GM18511 (cell line): ENCODE results near the gene TAOK2.

ENCODE experiments used
- ATAC-seq: cut with Tn5 transposase; IDR thresholded peaks from one replicate; pipeline ENCODE4 v1.9.1; 2021; ENCODE audit warnings: mild to moderate bottlenecking, moderate library complexity; ENCODE audit not compliant: unreplicated experiment

TAOK2 gene

DNA sequence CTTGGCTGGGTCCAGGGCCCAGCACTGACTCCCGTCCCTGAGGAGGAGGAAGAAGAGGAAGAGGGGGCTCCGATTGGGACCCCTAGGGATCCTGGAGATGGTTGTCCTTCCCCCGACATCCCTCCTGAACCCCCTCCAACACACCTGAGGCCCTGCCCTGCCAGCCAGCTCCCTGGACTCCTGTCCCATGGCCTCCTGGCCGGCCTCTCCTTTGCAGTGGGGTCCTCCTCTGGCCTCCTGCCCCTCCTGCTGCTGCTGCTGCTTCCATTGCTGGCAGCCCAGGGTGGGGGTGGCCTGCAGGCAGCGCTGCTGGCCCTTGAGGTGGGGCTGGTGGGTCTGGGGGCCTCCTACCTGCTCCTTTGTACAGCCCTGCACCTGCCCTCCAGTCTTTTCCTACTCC is 13.3 kb downstream of the TAOK2 start:
- ATAC-seq = no peak

GRCh38 chr16:29987371-29988085 is 13.9 kb downstream of the TAOK2 start:
- ATAC-seq = no peak

DNA sequence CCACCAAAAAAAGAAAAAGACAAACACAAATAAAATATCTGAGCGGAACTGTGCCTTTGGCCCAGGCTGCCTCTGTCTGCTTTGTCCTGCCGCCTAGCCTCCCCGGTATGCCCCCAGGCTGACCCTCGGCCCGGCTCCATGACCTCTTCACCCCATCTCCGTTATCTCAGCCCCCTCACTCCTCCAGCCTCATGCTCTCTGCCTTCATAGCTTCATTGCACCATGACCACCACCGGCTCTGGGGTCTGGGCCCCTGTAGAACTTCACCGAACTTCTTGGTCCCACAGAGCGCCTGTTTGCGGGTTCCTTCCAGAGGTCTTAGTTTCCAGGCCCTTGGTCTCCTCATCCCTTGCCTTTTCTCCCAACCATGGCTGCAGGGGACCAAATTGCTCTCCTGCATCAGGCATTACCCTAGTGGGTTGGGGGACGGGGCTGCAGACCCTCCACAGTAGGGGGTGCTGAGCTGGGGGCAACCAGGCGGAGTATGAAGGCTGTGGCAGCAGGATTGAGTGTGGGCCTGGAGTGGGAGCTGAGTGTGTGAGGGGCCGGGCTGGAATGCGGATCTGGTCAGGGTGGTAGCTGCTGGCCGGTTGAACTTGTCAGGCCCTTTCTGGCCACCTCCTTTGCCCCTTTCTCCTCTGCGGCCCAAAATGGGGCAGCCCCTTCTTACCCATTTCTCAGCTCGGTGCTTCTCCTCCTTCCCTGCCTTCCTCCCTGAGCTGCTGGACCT is 14.8 kb downstream of the TAOK2 start:
- ATAC-seq = no peak

- ATAC-seq = no peak
Observed at GRCh38 chr16:29989111-29989858, 15.6 kb downstream of the TAOK2 start.

GRCh38 chr16:29990034-29990433 is 16.4 kb downstream of the TAOK2 start:
- no peak for ATAC-seq

- ATAC-seq = no peak
Observed at GRCh38 chr16:29990883-29991570, 17.4 kb downstream of the TAOK2 start.

GRCh38 chr16:29991571-29991904 is 17.9 kb downstream of the TAOK2 start:
- no peak for ATAC-seq

DNA sequence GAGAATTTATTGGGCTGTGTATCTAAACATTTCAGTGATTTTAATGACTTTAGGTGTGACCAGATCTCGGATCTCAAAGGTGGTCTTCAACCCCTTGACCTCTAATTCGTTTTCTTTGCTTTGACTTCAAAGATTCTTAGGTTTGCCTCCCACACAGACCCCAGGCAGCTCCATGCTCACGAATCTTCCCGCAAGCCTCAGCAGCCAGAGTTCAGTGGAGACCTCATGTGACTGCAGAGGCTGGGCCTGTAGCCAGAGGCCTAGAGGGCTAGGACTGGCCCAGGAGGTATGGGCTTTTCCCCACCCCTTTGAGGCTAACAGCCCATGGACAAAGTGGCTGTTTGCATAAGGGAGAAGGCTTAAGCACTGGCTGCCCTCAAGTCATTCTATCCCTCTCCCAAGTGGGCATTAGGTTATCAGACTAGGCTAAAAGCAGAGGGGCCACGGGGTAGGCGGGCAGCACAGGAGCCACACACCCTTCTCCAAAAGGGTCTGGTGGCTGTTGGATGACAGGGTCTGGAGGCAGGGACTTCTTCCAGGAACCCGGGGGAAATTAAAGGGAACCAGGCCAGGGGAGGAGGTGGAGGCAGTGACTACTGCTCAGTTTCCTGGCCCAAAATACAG is 18.8 kb downstream of the TAOK2 start:
- ATAC-seq = no peak

DNA sequence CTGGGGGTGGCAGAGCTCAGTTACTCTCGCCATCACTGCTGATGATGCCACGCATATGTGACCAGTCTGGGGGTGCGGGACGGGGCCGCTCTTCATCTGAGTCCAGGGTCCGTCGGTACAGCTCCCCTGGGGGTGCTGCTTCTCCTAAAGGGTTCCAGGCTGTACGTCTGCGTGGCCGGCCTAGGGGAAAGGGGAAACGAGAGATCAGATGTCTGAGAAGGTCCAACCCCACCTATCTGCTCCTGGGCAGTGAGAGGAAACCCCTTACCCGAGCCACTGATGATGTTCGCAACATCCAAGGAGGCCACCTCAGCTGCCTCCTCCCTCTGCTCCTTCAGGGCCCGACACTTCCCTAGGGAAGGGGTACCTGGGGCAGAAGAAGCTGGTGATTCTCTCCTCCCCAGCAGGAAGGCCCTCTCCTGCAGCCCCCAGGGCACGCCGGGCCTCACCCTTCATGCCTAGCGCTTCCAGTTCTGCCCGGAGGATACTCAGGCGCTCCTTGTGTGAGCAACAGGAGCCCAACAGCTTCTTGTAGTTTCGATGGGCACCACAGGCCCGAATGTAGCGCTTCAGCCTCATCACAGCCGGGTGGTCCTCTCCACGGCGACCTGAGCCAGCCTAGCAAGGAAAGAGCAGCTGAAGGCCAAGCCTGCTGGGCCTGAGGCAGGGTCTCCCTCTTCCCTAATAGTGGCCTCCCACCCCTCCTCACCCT is 19.7 kb downstream of the TAOK2 start:
- ATAC-seq = no peak

GRCh38 chr16:29993903-29994599 is 20.4 kb downstream of the TAOK2 start:
- ATAC-seq = no peak

GRCh38 chr16:29994600-29995323 is 21.1 kb downstream of the TAOK2 start:
- ATAC-seq = peak; percentile 37

DNA sequence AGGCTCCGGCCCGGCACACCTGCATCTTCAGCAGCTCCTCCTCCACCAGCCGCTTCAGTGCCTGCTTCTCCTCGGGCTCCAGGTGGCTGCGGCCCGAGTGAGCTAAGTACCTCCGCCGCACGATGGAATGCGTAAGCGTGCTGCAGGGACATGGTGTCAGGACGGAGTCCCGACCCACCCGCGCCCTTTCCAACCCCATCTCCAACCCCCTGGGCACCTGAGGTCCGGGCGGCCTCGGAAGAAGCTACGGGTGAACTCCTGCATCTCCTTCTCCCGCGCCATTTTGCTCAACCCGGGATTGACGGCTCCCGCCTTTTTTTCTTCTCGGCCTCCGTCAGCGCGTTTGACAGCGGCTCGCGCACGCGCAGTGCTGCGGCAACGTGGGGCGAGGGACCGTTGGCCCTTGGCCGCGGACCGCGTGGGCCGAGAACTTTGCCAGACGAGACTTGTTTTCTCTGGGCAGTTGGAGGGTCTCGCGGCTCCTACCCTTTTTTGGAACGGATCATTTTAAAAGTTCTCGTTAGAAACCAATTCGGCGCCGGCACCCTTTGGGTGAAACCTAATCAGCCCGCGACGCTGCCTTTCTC is 21.7 kb downstream of the TAOK2 start, which contains the start of gene HIRIP3:
Gene HIRIP3 (minus strand): TSS at position 294 of the 587 bp plus-strand sequence. CDS start 12 bp downstream, at position 282.
- ATAC-seq = peak; percentile 58

DNA sequence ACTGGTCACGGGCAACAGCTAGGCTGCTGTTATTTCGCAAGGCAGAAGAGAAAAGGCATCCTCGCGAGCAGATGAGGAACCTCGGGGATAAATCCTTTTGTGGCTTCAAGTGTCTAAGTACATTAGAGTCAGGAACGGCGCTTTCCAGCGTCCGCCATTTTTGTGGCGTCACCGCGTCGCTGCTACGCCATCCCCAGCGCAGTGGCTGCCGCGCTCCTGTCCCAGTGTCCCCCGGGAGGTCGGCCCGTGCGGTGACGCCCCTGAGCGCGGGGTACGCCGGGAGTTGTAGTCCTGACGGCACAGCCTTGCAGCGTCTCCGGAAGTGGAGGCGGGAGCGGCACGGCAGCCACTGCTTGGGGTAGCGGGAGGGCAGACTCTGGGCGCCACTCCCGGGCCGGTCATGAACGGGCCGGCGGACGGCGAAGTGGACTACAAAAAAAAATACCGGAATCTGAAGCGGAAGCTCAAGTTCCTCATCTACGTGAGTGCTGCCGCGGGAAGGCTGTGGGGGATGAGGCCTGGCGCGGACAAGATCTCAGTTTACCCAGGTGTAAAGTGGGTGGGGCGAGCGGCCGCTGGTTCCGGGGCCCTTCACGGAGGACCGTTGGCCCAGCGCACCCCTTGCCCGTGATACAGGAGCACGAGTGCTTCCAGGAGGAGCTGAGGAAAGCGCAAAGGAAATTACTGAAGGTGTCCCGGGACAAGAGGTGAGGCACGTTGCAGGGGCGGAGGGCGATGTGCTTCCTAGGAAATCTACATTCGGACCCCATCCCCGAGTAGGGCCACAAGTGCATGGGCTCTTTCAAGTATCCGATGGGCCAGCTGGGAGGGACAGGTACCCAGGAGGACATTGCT is 22.5 kb downstream of the TAOK2 start, which contains the start of gene INO80E:
Gene INO80E (plus strand): TSS at position 331 of the 855 bp plus-strand sequence. CDS start 70 bp downstream, at position 401.
- ATAC-seq = peak; percentile 92

DNA sequence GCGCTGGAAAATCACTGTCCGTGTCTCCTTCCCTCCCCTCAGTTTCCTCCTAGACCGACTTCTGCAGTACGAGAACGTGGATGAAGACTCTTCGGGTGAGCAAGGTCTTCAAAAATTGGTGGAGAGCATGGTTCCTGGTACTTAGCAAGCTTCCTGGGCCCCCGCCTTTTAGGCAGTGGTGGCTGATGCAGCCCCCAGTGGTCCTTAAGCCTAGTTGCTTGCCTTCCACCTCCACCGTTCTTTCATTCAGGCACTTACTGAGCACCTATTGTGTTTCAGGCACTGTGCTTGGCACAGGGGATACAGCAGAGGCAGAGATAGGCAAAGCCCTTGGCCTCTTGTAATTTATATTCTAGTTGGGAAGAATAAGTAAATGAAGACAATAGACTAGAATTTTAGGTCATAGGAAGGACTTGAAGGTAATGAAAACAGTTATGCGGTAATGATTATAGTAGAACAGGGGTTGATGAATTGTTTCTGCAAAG is 23.1 kb downstream of the TAOK2 start:
- no peak for ATAC-seq

DNA sequence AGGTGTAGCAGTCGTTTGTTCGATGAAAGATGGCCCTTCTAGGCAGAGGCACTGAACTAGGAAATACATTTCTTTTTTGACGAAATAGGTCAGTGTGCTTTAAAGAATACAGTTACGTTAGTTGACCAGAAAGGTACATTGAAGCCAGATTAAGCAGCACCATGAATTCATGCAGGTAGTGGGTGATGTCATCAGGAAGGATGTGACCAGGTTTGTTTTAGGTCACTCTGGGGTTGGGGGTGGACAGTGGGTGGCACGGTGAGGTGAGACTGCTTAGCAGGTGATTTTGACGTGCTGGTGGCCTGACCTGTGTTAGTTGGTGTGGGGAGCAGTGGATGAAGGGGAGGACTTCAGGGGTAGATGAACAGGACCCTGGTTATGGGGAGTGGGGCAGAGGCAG is 25.9 kb downstream of the TAOK2 start:
- no peak for ATAC-seq

DNA sequence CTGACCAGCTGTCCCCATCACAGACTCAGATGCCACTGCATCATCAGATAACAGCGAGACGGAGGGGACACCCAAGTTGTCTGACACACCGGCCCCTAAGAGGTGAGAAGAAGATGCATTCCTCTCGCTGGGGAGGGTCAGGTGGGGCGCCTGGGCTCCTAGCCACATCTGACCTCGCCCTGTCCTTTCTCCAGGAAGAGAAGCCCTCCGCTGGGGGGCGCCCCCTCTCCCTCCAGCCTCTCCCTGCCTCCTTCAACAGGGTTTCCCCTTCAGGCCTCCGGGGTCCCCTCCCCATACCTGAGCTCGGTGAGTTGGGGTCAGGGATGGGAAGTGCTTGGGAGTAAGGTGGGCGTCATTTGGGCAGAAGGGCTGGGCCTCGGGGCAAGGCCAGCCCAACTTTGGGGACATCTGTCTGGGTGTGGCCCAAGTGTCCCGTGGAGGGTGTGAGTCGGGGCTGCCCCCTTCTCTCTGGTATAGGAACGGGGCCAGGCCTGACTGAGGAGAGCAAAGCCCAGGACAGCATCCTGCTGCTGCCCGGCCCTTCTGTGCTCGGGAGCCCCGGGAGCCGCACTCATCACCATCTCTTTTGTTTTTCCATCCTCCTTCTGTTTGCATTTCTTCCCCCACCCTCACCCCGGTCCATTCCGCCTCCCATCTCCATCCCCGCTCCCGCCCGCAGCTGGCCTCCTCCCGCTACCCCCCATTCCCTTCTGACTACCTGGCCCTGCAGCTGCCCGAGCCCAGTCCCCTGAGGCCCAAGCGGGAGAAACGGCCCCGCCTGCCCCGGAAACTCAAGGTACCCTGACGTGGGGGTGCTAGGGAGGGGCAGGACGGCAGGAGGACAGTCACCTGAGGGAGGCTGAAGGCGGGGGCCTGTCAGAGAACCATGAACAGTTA is 27.3 kb downstream of the TAOK2 start:
- no peak for ATAC-seq
